Spleen (tissue), 11 donors: ENCODE measurements around the gene MPHOSPH10. TPM values are rescaled to one million over a fixed set of nuclear protein-coding genes. Genes with fewer than 3 reads are reported as not detected.
"Not testable (repeated sequence)": the region's sequence is repeated elsewhere in the genome, so short reads cannot be mapped to it uniquely, and the experiment has no call there.

Experiments used
- DNase-seq: peaks from one replicate; pipeline ENCODE4 v3.0.0-alpha.2; 2020
- H3K27ac ChIP-seq, 8 donors: fragments of 200-600 bp; sonication (generic) in 7 of 8; 1 replicate in 4 of 8; 2 replicates in 4 of 8; pipeline versions ENCODE4 v1.5.0 to v1.8.0; 2016 to 2021; ENCODE audit warnings: inconsistent platforms in 4 of 8, mild to moderate bottlenecking in 4 of 8, moderate library complexity in 1 of 8
- H3K27me3 ChIP-seq, 7 donors: fragments of 200-600 bp; sonication (generic) in 6 of 7; replicated peaks in 1 of 7; 1 replicate in 4 of 7; 2 replicates in 3 of 7; pipeline versions ENCODE4 v1.5.0 to v1.8.0; 2016 to 2021; ENCODE audit warnings: inconsistent platforms in 3 of 7, mild to moderate bottlenecking in 1 of 7
- H3K36me3 ChIP-seq, 6 donors: fragments of 200-600 bp; sonication (generic) in 5 of 6; 1 replicate in 4 of 6; 2 replicates in 2 of 6; pipeline versions ENCODE4 v1.5.0 to v1.8.0; 2016 to 2021; ENCODE audit warnings: inconsistent platforms in 2 of 6
- H3K4me1 ChIP-seq, 6 donors: fragments of 200-600 bp; sonication (generic) in 5 of 6; 1 replicate in 3 of 6; 2 replicates in 3 of 6; pipeline versions ENCODE4 v1.5.0 to v1.8.0; 2016 to 2021; ENCODE audit warnings: inconsistent platforms in 3 of 6
- H3K4me3 ChIP-seq, 8 donors: fragments of 200-600 bp; sonication (generic) in 7 of 8; 1 replicate in 4 of 8; 2 replicates in 4 of 8; pipeline versions ENCODE4 v1.5.0 to v1.8.0; 2016 to 2021; ENCODE audit warnings: inconsistent platforms in 4 of 8, mild to moderate bottlenecking in 4 of 8, moderate library complexity in 2 of 8
- H3K9me3 ChIP-seq, 8 donors: fragments of 200-600 bp; sonication (generic) in 7 of 8; 1 replicate in 4 of 8; 2 replicates in 4 of 8; pipeline versions ENCODE4 v1.5.0 to v1.8.0; 2016 to 2021; ENCODE audit warnings: inconsistent platforms in 4 of 8
- POLR2A ChIP-seq, 3 donors: fragments of 450-650 bp; IDR thresholded peaks; one replicate each; pipeline ENCODE4 v1.5.1; 2017; ENCODE audit warnings: antibody characterized with exemption in 3 of 3, mild to moderate bottlenecking in 1 of 3
- POLR2AphosphoS5 ChIP-seq, 3 donors: sonication (generic); formaldehyde crosslinking; IDR thresholded peaks; one replicate each; pipeline ENCODE4 v1.5.1; 2017; ENCODE audit warnings: antibody characterized with exemption in 3 of 3
- WGBS, 5 donors: extraction: QIAGEN DNeasy Blood & Tissue Kit in 3 of 5; methylation state at CpG; one replicate each; pipeline versions ENCODE4 v1.1.5 to v1.1.7; 2013 to 2018; 5-methylcytosine and 5-hydroxymethylcytosine counted together
- intact Hi-C: fragments of 100-400 bp; cut with DNase I; formaldehyde crosslinking; loops from one replicate; pipeline ENCODE4 v1.15.0; 2023; ENCODE audit warnings: low total_unique reads
- polyA plus RNA-seq, 3 donors: library from polyadenylated mRNA; stranded (reverse); fragments of 200-250 nt; gene quantifications; one replicate each; pipeline ENCODE4 v1.2.1, GENCODE V29; 2013
- total RNA-seq, 7 donors: library from RNA; depleted of rRNA in 3 of 7; stranded (reverse); fragments of >200 nt in 3 of 7; fragmentation: NEBNext Ultra II Directional in 4 of 7; extraction: Animal tissue kit (Norgen Biotek cat#: 25700) in 4 of 7; gene quantifications; one replicate each; pipeline versions ENCODE4 v1.1.0 to v1.2.1, GENCODE V29; 2016 to 2021
- TF ChIP-seq, protein P1 (sequence below), 11 experiments: fragments of 200-600 bp in 7 of 11; fragments of 450-650 bp in 4 of 11; sonication (generic) in 4 of 11; IDR thresholded peaks in 8 of 11; conservative IDR thresholded peaks in 3 of 11; 1 replicate in 7 of 11; 2 replicates in 4 of 11; pipeline versions ENCODE4 v1.4.0 to v1.8.0; 2016 to 2021; ENCODE audit warnings: antibody characterized with exemption in 11 of 11, inconsistent platforms in 4 of 11, mild to moderate bottlenecking in 1 of 11
- donor health status: healthy with polysubstance abuse.
- donor health status: DM: no; HTN: no; CAD: no; lungs with moderate emphysema.
- donor health status: DM: no; HTN: no; CAD: no.
- donor health status: Bipolar disorder and iron deficiency.
- donor health status: healthy.
- donor health status: DM: no; HTN: no; CAD: no.
- donor health status: DM: yes; HTN: yes; CAD: no.

Gene MPHOSPH10
- total and polyA plus RNA-seq, 10 donors: 20.3 to 35.2 (median 24.2) TPM

DNA sequence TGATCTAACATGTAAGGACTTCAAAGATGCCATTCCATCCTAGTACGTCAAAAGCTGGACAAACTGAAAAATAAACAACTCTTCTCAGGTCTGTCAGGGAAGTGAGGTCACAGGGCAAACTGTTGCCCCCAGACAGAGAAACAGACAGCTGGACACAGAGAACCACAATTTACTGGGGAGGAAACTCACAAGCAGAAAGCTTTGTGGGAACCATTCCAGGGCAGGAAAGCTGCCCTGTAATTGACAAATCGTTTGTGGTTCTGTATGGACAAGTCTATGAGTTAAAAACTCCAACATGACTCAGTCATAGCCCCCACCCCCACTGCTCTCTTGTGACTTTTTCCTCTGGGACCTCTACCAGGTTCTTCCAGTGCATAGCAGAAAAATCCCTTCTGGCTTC lies 28.8 kb upstream of the MPHOSPH10 start:
- no peak for DNase-seq
- no peaks in the 10 kb centered on the region for H3K9me3 ChIP-seq
- H3K4me3 ChIP-seq: no peak overlapping the region
- H3K27me3 ChIP-seq: no peaks in the 10 kb centered on the region
- WGBS, 5 donors: 16 to 31% (median 27%) methylated on average over 2 of the region's 2 CpGs
- H3K36me3 ChIP-seq: no peaks in the 10 kb centered on the region
- H3K27ac ChIP-seq: no peak overlapping the region
- TF ChIP-seq, protein P1, sequence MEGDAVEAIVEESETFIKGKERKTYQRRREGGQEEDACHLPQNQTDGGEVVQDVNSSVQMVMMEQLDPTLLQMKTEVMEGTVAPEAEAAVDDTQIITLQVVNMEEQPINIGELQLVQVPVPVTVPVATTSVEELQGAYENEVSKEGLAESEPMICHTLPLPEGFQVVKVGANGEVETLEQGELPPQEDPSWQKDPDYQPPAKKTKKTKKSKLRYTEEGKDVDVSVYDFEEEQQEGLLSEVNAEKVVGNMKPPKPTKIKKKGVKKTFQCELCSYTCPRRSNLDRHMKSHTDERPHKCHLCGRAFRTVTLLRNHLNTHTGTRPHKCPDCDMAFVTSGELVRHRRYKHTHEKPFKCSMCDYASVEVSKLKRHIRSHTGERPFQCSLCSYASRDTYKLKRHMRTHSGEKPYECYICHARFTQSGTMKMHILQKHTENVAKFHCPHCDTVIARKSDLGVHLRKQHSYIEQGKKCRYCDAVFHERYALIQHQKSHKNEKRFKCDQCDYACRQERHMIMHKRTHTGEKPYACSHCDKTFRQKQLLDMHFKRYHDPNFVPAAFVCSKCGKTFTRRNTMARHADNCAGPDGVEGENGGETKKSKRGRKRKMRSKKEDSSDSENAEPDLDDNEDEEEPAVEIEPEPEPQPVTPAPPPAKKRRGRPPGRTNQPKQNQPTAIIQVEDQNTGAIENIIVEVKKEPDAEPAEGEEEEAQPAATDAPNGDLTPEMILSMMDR (IDR thresholded peaks at IDR 0.05 in 8 of 11, conservative IDR thresholded peaks at IDR 0.05 in 3 of 11): no peak
- no peak for TF ChIP-seq POLR2AphosphoS5 (IDR thresholded peaks at IDR 0.05)
- no peak for TF ChIP-seq POLR2A (IDR thresholded peaks at IDR 0.05)
- H3K4me1 ChIP-seq: peaks cover 0 to 5% (median 0%) of the 10 kb centered on the region in 6 donors
- intact Hi-C loops: no loop called here

DNA sequence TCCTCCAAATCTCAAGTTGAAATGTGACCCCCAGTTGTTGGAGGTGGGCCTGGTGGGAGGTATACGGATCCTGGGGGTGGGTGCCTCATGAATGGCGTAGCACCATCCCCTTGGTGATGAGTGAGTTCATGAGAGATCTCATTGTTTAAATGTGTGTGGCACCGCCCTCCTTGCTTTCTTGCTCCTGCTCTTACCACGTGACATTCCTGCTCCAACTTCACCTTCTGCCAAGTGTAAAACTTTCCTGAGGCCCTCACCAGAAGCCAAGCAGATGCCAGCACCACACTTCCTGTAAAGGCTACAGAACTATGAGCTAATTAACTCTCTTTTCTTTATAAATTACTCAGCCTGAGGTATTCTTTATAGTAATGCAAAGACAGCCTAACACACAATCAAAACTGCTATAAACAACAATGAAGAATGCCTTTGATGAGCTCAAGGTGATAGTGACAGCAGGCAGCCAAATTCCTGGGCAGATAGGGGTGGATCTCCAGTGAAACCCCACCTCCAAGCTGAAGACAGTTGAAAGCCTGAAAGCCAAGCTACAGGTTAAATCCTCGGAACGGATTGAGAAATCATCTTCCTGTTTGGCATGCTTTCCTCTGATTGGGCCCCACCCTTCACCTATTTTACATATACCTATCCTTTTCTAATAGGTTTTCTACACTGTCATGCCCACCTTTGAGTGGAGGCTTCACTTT lies 27.3 kb upstream of the MPHOSPH10 start:
- Histone ChIP-seq H3K27ac (no peak overlapping the region), H3K4me3 (no peak overlapping the region), H3K9me3 (no peaks in the 10 kb centered on the region), H3K36me3 (no peaks in the 10 kb centered on the region), H3K4me1 (peaks cover 0 to 5% (median 0%) of the 10 kb centered on the region in 6 donors), H3K27me3 (no peaks in the 10 kb centered on the region)
- intact Hi-C loops: no loop called here
- TF ChIP-seq, protein P1 (IDR thresholded peaks at IDR 0.05 in 8 of 11, conservative IDR thresholded peaks at IDR 0.05 in 3 of 11): no peak
- TF ChIP-seq POLR2AphosphoS5 (IDR thresholded peaks at IDR 0.05): no peak
- no peak for TF ChIP-seq POLR2A (IDR thresholded peaks at IDR 0.05)
- WGBS, 5 donors: 61 to 84% (median 70%) methylated on average over 6 of the region's 6 CpGs
- no peak for DNase-seq

DNA sequence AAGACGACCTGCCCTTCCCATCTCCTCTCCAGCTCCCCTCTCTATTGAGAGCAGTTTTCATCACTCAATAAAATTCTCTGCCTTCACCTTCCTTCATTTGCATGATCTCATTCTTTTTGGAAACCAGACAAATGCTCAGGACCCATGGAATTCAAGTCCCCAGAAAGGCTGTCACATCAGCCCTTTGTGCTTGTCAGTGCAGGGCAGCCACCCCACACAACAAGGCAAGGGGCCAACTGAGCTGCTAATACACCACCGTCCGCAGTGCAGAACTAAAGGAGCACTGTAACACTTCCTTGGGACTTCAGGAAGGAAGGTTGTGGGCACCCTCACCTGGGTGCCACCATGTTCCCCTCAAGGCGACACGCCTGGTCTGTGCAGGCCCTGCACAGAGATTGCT lies 26.6 kb upstream of the MPHOSPH10 start:
- TF ChIP-seq POLR2AphosphoS5 (IDR thresholded peaks at IDR 0.05) (no peak), POLR2A (IDR thresholded peaks at IDR 0.05) (no peak)
- TF ChIP-seq, protein P1 (IDR thresholded peaks at IDR 0.05 in 8 of 11, conservative IDR thresholded peaks at IDR 0.05 in 3 of 11): no peak
- H3K9me3 ChIP-seq: no peaks in the 10 kb centered on the region
- H3K36me3 ChIP-seq: peaks cover 0 to 5% (median 0%) of the 10 kb centered on the region in 6 donors
- peaks cover 0 to 5% (median 0%) of the 10 kb centered on the region in 6 donors for H3K4me1 ChIP-seq
- no peaks in the 10 kb centered on the region for H3K27me3 ChIP-seq
- no peak for DNase-seq
- 85 to 93% (median 91%) methylated on average over 1 to 5 of the region's 5 CpGs for whole genome bisulfite sequencing, 5 donors
- intact Hi-C loops: no loop called here
- H3K4me3 ChIP-seq: no peak overlapping the region
- H3K27ac ChIP-seq: no peak overlapping the region

DNA sequence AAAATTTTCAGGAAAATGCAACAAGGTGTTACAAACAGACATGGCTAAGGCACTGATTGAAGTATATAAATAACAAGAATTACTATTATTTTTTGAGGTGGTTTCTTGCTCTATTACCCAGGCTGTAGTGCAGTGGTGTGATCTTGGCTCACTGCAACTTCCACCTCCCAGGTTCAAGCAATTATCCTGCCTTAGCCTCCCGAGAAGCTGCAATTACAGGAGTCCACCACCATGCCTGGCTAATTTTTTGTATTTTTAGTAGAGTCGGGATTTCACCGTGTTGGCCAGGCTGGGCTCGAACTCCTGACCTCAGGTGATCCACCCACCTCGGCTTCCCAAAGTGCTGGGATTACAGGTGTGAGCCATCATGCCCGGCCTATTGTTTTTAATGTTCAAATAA lies 24.0 kb upstream of the MPHOSPH10 start:
- intact Hi-C loops, H3K4me3 ChIP-seq, H3K4me1 ChIP-seq, H3K27ac ChIP-seq, H3K27me3 ChIP-seq, DNase-seq, H3K9me3 ChIP-seq: not testable (repeated sequence)
- peaks cover 0 to 25% (median 11%) of the 10 kb centered on the region in 6 donors for H3K36me3 ChIP-seq
- 90 to 94% (median 91%) methylated on average over 6 of the region's 6 CpGs for WGBS, 5 donors
